ENCODE measurements around the gene TMEM244.
"Not testable (repeated sequence)": the region's sequence is repeated elsewhere in the genome, so short reads cannot be mapped to it uniquely, and the experiment has no call there.

The TMEM244 gene

GRCh38 chr6:129867403-129867802 is 6.3 kb upstream of the TMEM244 start:
- in situ Hi-C loops (cut with MboI; ENCODE audit: low sequenced_read_pairs), result no loop called here

- in situ Hi-C loops (cut with MboI; ENCODE audit: low sequenced_read_pairs), result no loop called here
Measured at GRCh38 chr6:129866688-129867087, 5.6 kb upstream of the TMEM244 start.

- in situ Hi-C loops (cut with MboI; ENCODE audit: low sequenced_read_pairs), result no loop called here
Measured at GRCh38 chr6:129866256-129866655, 5.1 kb upstream of the TMEM244 start.

GRCh38 chr6:129865013-129865412 is 3.9 kb upstream of the TMEM244 start:
- in situ Hi-C loops (cut with MboI; ENCODE audit: low sequenced_read_pairs), result no loop called here

GRCh38 chr6:129863664-129864063 is 2.5 kb upstream of the TMEM244 start:
- in situ Hi-C loops (cut with MboI; ENCODE audit: low sequenced_read_pairs), result no loop called here

GRCh38 chr6:129859524-129859923 is 1.6 kb downstream of the TMEM244 start:
- in situ Hi-C loops (cut with MboI; ENCODE audit: low sequenced_read_pairs), result no loop called here

- in situ Hi-C loops (cut with MboI; ENCODE audit: low sequenced_read_pairs), result no loop called here
Measured at GRCh38 chr6:129857838-129858237, 3.3 kb downstream of the TMEM244 start.

GRCh38 chr6:129853996-129854711 is 7.0 kb downstream of the TMEM244 start:
- in situ Hi-C loops (cut with MboI; ENCODE audit: low sequenced_read_pairs), result no loop called here

- in situ Hi-C loops (cut with MboI; ENCODE audit: low sequenced_read_pairs), result no loop called here
Measured at GRCh38 chr6:129852257-129852858, 8.8 kb downstream of the TMEM244 start.

- in situ Hi-C loops (cut with MboI; ENCODE audit: low sequenced_read_pairs), result no loop called here
Measured at GRCh38 chr6:129849456-129849855, 11.7 kb downstream of the TMEM244 start.

GRCh38 chr6:129846761-129847160 is 14.4 kb downstream of the TMEM244 start:
- in situ Hi-C loops (cut with MboI; ENCODE audit: low sequenced_read_pairs), result no loop called here

- in situ Hi-C loops (cut with MboI; ENCODE audit: low sequenced_read_pairs), result no loop called here
Measured at GRCh38 chr6:129845696-129846095, 15.4 kb downstream of the TMEM244 start.

- in situ Hi-C loops (cut with MboI; ENCODE audit: low sequenced_read_pairs), result no loop called here
Measured at GRCh38 chr6:129844118-129844891, 16.8 kb downstream of the TMEM244 start.

- in situ Hi-C loops (cut with MboI; ENCODE audit: low sequenced_read_pairs), result no loop called here
Measured at GRCh38 chr6:129843573-129843972, 17.5 kb downstream of the TMEM244 start.

GRCh38 chr6:129842881-129843409 is 18.2 kb downstream of the TMEM244 start:
- in situ Hi-C loops (cut with MboI; ENCODE audit: low sequenced_read_pairs), result no loop called here

- in situ Hi-C loops (cut with MboI; ENCODE audit: low sequenced_read_pairs), result no loop called here
Measured at GRCh38 chr6:129842137-129842536, 19.0 kb downstream of the TMEM244 start.

- in situ Hi-C loops (cut with MboI; ENCODE audit: low sequenced_read_pairs), result not testable (repeated sequence)
Measured at GRCh38 chr6:129839562-129839961, 21.6 kb downstream of the TMEM244 start.

- in situ Hi-C loops (cut with MboI; ENCODE audit: low sequenced_read_pairs), result no loop called here
Measured at GRCh38 chr6:129835691-129836090, 25.4 kb downstream of the TMEM244 start.

GRCh38 chr6:129832299-129832698 is 28.8 kb downstream of the TMEM244 start:
- in situ Hi-C loops (cut with MboI; ENCODE audit: low sequenced_read_pairs), result no loop called here

- in situ Hi-C loops (cut with MboI; ENCODE audit: low sequenced_read_pairs), result no loop called here
Measured at GRCh38 chr6:129828229-129828628, 32.9 kb downstream of the TMEM244 start.

- in situ Hi-C loops (cut with MboI; ENCODE audit: low sequenced_read_pairs), result no loop called here
Measured at GRCh38 chr6:129818251-129818650, 42.9 kb downstream of the TMEM244 start.

GRCh38 chr6:129817821-129818220 is 43.3 kb downstream of the TMEM244 start:
- in situ Hi-C loops (cut with MboI; ENCODE audit: low sequenced_read_pairs), result no loop called here
